IMR-90 (cell line): ENCODE measurements around the gene SPRY1. TPM values are rescaled to one million over a fixed set of nuclear protein-coding genes. Genes with fewer than 3 reads are reported as not detected.
A peak's percentile ranks its signal among the peaks of the same experiment; 100 is the strongest.

Experiments
- ATAC-seq: fragments of 200-7000 bp; cut with Tn5 transposase; 2 replicates; pipeline ENCODE4 v1.9.1; 2020; ENCODE audit warnings: low read depth, mild to moderate bottlenecking, moderate library complexity
- BruUV-seq: library from RNA; stranded (reverse); fragments of 400-500 nt; replicated peaks from 2 replicates; lab custom pipeline; 2021; lab: Mats Ljungman, UMichigan
- CTCF ChIA-PET: fragments of 300-600 bp; formaldehyde crosslinking; extraction: SDS; loops from one replicate; lab custom pipeline; 2021; ENCODE audit warnings: antibody characterized with exemption; lab: Yijun Ruan, JAX
- POLR2A ChIA-PET: fragments of 300-600 bp; sonication (Branson Sonifier 250); formaldehyde crosslinking; loops from one replicate; lab custom pipeline; 2022; ENCODE audit warnings: antibody characterized with exemption; ENCODE audit not compliant: unreplicated experiment; lab: Charles Lee
- DNase-seq: peaks from one replicate; pipeline ENCODE4 v3.0.0; 2013
- H2AFZ ChIP-seq: replicated peaks from 2 replicates; pipeline ENCODE3; 2013; ENCODE audit warnings: low read length, mild to moderate bottlenecking; ENCODE audit not compliant: poor library complexity
- H2AK5ac ChIP-seq: 2 replicates; pipeline ENCODE4 v1.6.1; 2013; ENCODE audit warnings: low read depth, low read length, inconsistent platforms
- H2AK9ac ChIP-seq: replicated peaks from 2 replicates; pipeline ENCODE3; 2013; ENCODE audit warnings: mild to moderate bottlenecking, low read depth, low read length, moderate library complexity; ENCODE audit not compliant: poor library complexity
- H2BK120ac ChIP-seq: 2 replicates; pipeline ENCODE4 v1.6.1; 2013; ENCODE audit warnings: low read depth, low read length, inconsistent platforms
- H2BK15ac ChIP-seq: 3 replicates; pipeline ENCODE4 v1.6.1; 2013; ENCODE audit warnings: low read depth, low read length, inconsistent platforms
- H2BK20ac ChIP-seq: 2 replicates; pipeline ENCODE4 v1.6.1; 2013; ENCODE audit warnings: low read depth, mild to moderate bottlenecking, inconsistent platforms, low read length, moderate library complexity
- H2BK5ac ChIP-seq: 2 replicates; pipeline ENCODE4 v1.6.1; 2013; ENCODE audit warnings: mild to moderate bottlenecking, low read depth, low read length, inconsistent platforms; ENCODE audit not compliant: poor library complexity, severe bottlenecking
- H3K14ac ChIP-seq: replicated peaks from 2 replicates; pipeline ENCODE4 v1.6.1; 2013; ENCODE audit warnings: low read depth, low read length, inconsistent platforms
- H3K18ac ChIP-seq: 2 replicates; pipeline ENCODE4 v1.6.1; 2013; ENCODE audit warnings: low read depth, low read length, control low read depth
- H3K23ac ChIP-seq: 2 replicates; pipeline ENCODE4 v1.6.1; 2013; ENCODE audit warnings: low read depth, low read length, inconsistent platforms
- H3K27ac ChIP-seq: 2 replicates; pipeline ENCODE4 v1.5.1; 2013; ENCODE audit warnings: mild to moderate bottlenecking, control low read depth, low read length; ENCODE audit not compliant: insufficient read depth
- H3K27me3 ChIP-seq: 2 replicates; pipeline ENCODE4 v1.6.1; 2013; ENCODE audit warnings: low read length; ENCODE audit not compliant: control insufficient read depth, insufficient read depth
- H3K36me3 ChIP-seq: 2 replicates; pipeline ENCODE4 v1.6.1; 2013; ENCODE audit warnings: low read length, mixed read lengths; ENCODE audit not compliant: control insufficient read depth, insufficient read depth
- H3K4ac ChIP-seq: 2 replicates; pipeline ENCODE4 v1.6.1; 2013; ENCODE audit warnings: low read depth, low read length, inconsistent platforms
- H3K4me1 ChIP-seq: 2 replicates; pipeline ENCODE4 v1.6.1; 2013; ENCODE audit warnings: low read length, mixed read lengths; ENCODE audit not compliant: control insufficient read depth, insufficient read depth
- H3K4me2 ChIP-seq: 2 replicates; pipeline ENCODE4 v1.6.1; 2013; ENCODE audit warnings: low read depth, mild to moderate bottlenecking, control low read depth, low read length, moderate library complexity
- H3K4me3 ChIP-seq: 2 replicates; pipeline ENCODE4 v1.5.1; 2013; ENCODE audit warnings: low read depth, mild to moderate bottlenecking, control low read depth, low read length, moderate library complexity; ENCODE audit not compliant: insufficient read depth
- H3K56ac ChIP-seq: 2 replicates; pipeline ENCODE4 v1.6.1; 2013; ENCODE audit warnings: low read length, inconsistent platforms; ENCODE audit not compliant: insufficient read depth; ENCODE audit errors: extremely low read depth
- H3K79me1 ChIP-seq, 2 experiments: 2 replicates each; pipeline ENCODE4 v1.6.1; 2013; ENCODE audit warnings: low read length in 2 of 2, inconsistent platforms in 1 of 2, low read depth in 1 of 2
- H3K9ac ChIP-seq: 2 replicates; pipeline ENCODE4 v1.6.1; 2013; ENCODE audit warnings: low read depth, low read length, control low read depth
- H3K9me1 ChIP-seq: 2 replicates; pipeline ENCODE4 v1.6.1; 2013; ENCODE audit warnings: low read length, inconsistent platforms; ENCODE audit not compliant: insufficient read depth
- H3K9me3 ChIP-seq: 2 replicates; pipeline ENCODE4 v1.6.1; 2013; ENCODE audit warnings: low read length; ENCODE audit not compliant: control insufficient read depth, insufficient read depth
- H4K20me1 ChIP-seq: 2 replicates; pipeline ENCODE4 v1.6.1; 2013; ENCODE audit warnings: low read length, inconsistent platforms; ENCODE audit not compliant: insufficient read depth
- H4K5ac ChIP-seq: 2 replicates; pipeline ENCODE4 v1.6.1; 2013; ENCODE audit warnings: mild to moderate bottlenecking, low read depth, low read length, control low read depth
- H4K8ac ChIP-seq, 2 experiments: 2 replicates each; pipeline ENCODE4 v1.6.1; 2013; ENCODE audit warnings: low read depth in 2 of 2, low read length in 2 of 2, control low read depth in 1 of 2, inconsistent platforms in 1 of 2
- H4K91ac ChIP-seq: 2 replicates; pipeline ENCODE4 v1.6.1; 2013; ENCODE audit warnings: low read depth, low read length, inconsistent platforms; ENCODE audit not compliant: insufficient read depth
- BHLHE40 ChIP-seq: fragments of 150-350 bp; IDR thresholded peaks from 2 replicates; pipeline ENCODE4 v1.6.1; 2016; ENCODE audit warnings: mild to moderate bottlenecking, low read depth, low read length
- CEBPB ChIP-seq: IDR thresholded peaks from 2 replicates; pipeline ENCODE4 v1.6.1; 2012; ENCODE audit warnings: low read depth, low read length, improper control_type of control experiment
- CHD1 ChIP-seq: IDR thresholded peaks from 2 replicates; pipeline ENCODE4 v1.6.1; 2012; ENCODE audit warnings: low read depth, low read length, improper control_type of control experiment
- FOS ChIP-seq: fragments of 150-350 bp; IDR thresholded peaks from 2 replicates; pipeline ENCODE4 v1.6.1; 2016; ENCODE audit warnings: low read depth, low read length
- MAFK ChIP-seq: IDR thresholded peaks from 2 replicates; pipeline ENCODE4 v1.6.1; 2012; ENCODE audit warnings: low read depth, low read length, improper control_type of control experiment
- MAZ ChIP-seq: IDR thresholded peaks from 2 replicates; pipeline ENCODE4 v1.6.1; 2012; ENCODE audit warnings: low read depth, mild to moderate bottlenecking, low read length, improper control_type of control experiment, moderate library complexity, borderline replicate concordance
- MXI1 ChIP-seq: IDR thresholded peaks from 2 replicates; pipeline ENCODE4 v1.6.1; 2012; ENCODE audit warnings: low read depth, mild to moderate bottlenecking, low read length, moderate library complexity, borderline replicate concordance
- NFE2L2 ChIP-seq: fragments of 150-350 bp; IDR thresholded peaks from 2 replicates; pipeline ENCODE4 v1.6.1; 2016; ENCODE audit warnings: low read depth, mild to moderate bottlenecking, low read length
- POLR2A ChIP-seq: IDR thresholded peaks from 2 replicates; pipeline ENCODE4 v1.6.1; 2012; ENCODE audit warnings: mild to moderate bottlenecking, low read depth, low read length
- RAD21 ChIP-seq: IDR thresholded peaks from 2 replicates; pipeline ENCODE4 v1.6.1; 2012; ENCODE audit warnings: low read length, improper control_type of control experiment
- RCOR1 ChIP-seq: IDR thresholded peaks from 2 replicates; pipeline ENCODE4 v1.6.1; 2012; ENCODE audit warnings: mild to moderate bottlenecking, low read length, improper control_type of control experiment; ENCODE audit not compliant: insufficient replicate concordance
- RFX5 ChIP-seq: IDR thresholded peaks from 2 replicates; pipeline ENCODE4 v1.8.0; 2012; ENCODE audit warnings: low read depth, mild to moderate bottlenecking, low read length, moderate library complexity
- SMC3 ChIP-seq: fragments of 150-350 bp; IDR thresholded peaks from 2 replicates; pipeline ENCODE4 v1.6.1; 2016; ENCODE audit warnings: low read depth, mild to moderate bottlenecking, antibody characterized with exemption, low read length, moderate library complexity
- WGBS, 2 experiments: methylation state at CpG; one replicate each; pipeline versions ENCODE4 v1.1.5 to v1.1.7; 2013; ENCODE audit warnings: missing lambda C conversion rate in 2 of 2; ENCODE audit not compliant: insufficient read length in 1 of 2; ENCODE audit errors: extremely low coverage in 2 of 2; 5-methylcytosine and 5-hydroxymethylcytosine counted together
- dilution Hi-C: fragments of 300-500 bp; cut with HindIII; formaldehyde crosslinking; loops from one replicate; pipeline ENCODE4 v1.14.3; 2018; ENCODE audit warnings: low sequenced_read_pairs; ENCODE audit not compliant: unreplicated experiment
- in situ Hi-C: fragments of 300-500 bp; cut with MboI; formaldehyde crosslinking; loops from 3 replicates; pipeline ENCODE4 v1.14.3; 2019; ENCODE audit warnings: low sequenced_read_pairs, inconsistent platforms, mixed read lengths
- intact Hi-C: fragments of 100-400 bp; cut with micrococcal nuclease; formaldehyde crosslinking; loops from 2 replicates; pipeline ENCODE4 v1.10.0; 2022
- polyA plus RNA-seq, 3 experiments: library from polyadenylated mRNA; depleted of rRNA; stranded (reverse); fragments of >200 nt; gene quantifications; 2 replicates each; pipeline ENCODE4 v1.2.3, GENCODE V29; 2012; ENCODE audit warnings: low replicate concordance in 1 of 3
- total RNA-seq: library from RNA; depleted of rRNA; stranded (reverse); fragments of >200 nt; gene quantifications from 2 replicates; pipeline ENCODE4 v1.2.3, GENCODE V29; 2012
- TF ChIP-seq, protein P1 (sequence below): fragments of 150-350 bp; IDR thresholded peaks from 2 replicates; pipeline ENCODE4 v1.6.1; 2016; ENCODE audit warnings: low read depth, mild to moderate bottlenecking, low read length, moderate library complexity, borderline replicate concordance

The SPRY1 gene
- total and polyA plus RNA-seq, 2 of the 4 experiments (the other 2 are of a cell fraction): 1.4 to 2.2 TPM

DNA sequence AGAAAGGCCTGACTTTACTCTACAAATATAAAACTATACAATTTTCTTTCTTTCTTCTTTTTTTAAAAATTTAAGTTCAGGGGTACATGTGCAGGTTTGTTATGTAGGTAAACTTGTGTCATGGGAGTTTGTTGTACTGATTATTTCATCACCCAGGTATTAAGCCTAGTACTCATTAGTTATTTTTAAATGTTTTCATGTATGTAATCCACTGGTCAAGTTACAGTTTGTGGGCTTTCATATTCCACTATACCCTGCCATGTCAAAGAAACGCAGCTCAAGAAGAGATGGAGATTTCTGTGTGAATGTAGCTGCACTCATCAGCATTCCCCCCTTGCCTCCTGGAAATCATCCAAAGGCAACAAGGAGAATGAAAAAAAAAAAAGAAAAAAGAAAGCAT lies 31.2 kb upstream of the SPRY1 start:
- in situ Hi-C loops: no loop called here

More for the DNA sequence above, 31.2 kb upstream of the SPRY1 start:
- Histone ChIP-seq H3K36me3 (no peaks in the 10 kb centered on the region), H2BK120ac (no peak overlapping the region), H3K4me3 (no peak overlapping the region), H3K27ac (no peak overlapping the region), H4K5ac (no peak overlapping the region), H3K9me1 (peaks cover 6% of the 10 kb centered on the region; the same call in 1 of the 2 replicates), H3K4ac (no peak overlapping the region), H2AK9ac (no peak overlapping the region), H4K91ac (no peak overlapping the region), H4K8ac (peak overlapping the region in 1 of 2 experiments; percentile 15; a peak in 1 of 4 replicates), H3K79me1 (no peaks in the 10 kb centered on the region; a peak in 1 of 4 replicates), H3K23ac (no peak overlapping the region), H4K20me1 (no peaks in the 10 kb centered on the region), H3K4me1 (peaks cover 5% of the 10 kb centered on the region), H3K9me3 (peaks cover 3% of the 10 kb centered on the region; the same call in 1 of the 2 replicates), H2BK15ac (no peak overlapping the region; the same call in 2 of the 3 replicates), H2BK20ac (no peak overlapping the region), H3K56ac (no peak overlapping the region), H3K27me3 (no peaks in the 10 kb centered on the region), H3K4me2 (no peak overlapping the region), H3K14ac (no peak overlapping the region), H3K18ac (no peak overlapping the region), H2BK5ac (no peak overlapping the region), H2AFZ (no peak overlapping the region), H2AK5ac (no peak overlapping the region), H3K9ac (no peak overlapping the region)
- BruUV-seq: no TSS peak
- no CpG with 5 or more reads among the region's 1 CpG for WGBS, 2 experiments
- no peak for TF ChIP-seq MXI1
- no peak for TF ChIP-seq POLR2A
- no peak for TF ChIP-seq CHD1
- TF ChIP-seq, protein P1, sequence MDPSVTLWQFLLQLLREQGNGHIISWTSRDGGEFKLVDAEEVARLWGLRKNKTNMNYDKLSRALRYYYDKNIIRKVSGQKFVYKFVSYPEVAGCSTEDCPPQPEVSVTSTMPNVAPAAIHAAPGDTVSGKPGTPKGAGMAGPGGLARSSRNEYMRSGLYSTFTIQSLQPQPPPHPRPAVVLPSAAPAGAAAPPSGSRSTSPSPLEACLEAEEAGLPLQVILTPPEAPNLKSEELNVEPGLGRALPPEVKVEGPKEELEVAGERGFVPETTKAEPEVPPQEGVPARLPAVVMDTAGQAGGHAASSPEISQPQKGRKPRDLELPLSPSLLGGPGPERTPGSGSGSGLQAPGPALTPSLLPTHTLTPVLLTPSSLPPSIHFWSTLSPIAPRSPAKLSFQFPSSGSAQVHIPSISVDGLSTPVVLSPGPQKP: no peak
- no peak for TF ChIP-seq FOS
- no peak for TF ChIP-seq MAFK
- TF ChIP-seq RAD21: no peak
- TF ChIP-seq SMC3: no peak
- TF ChIP-seq RCOR1: no peak
- TF ChIP-seq RFX5: no peak
- TF ChIP-seq NFE2L2: no peak
- no peak for TF ChIP-seq BHLHE40
- TF ChIP-seq CEBPB: no peak
- TF ChIP-seq MAZ: no peak
- intact Hi-C loops (no loop called here), dilution Hi-C loops (no loop called here)
- ChIA-PET CTCF (no interaction called here), POLR2A (no interaction called here)
- ATAC-seq (no peak), DNase-seq (no peak)
